T-cell (primary cell): ENCODE measurements around the gene ARL14EP. TPM values are rescaled to one million over a fixed set of nuclear protein-coding genes. Genes with fewer than 3 reads are reported as not detected.

ENCODE experiments used
- ATAC-seq, 4 experiments: fragments of 200-7000 bp in 3 of 4; fragments of 150-1000 bp in 1 of 4; cut with Tn5 transposase; replicated peaks in 1 of 4; 1 replicate in 3 of 4; 2 replicates in 1 of 4; pipeline ENCODE4 v1.10.0; 2021; ENCODE audit warnings: moderate library complexity in 3 of 4, mild to moderate bottlenecking in 2 of 4, moderate number of reproducible peaks in 1 of 4
- CTCF ChIA-PET, 2 donors: fragments of 300-600 bp; sonication (Branson Sonifier 250); formaldehyde crosslinking; loops; one replicate each; lab custom pipeline; 2022; ENCODE audit warnings: antibody characterized with exemption in 2 of 2; lab: Charles Lee
- POLR2A ChIA-PET, 2 donors: fragments of 300-600 bp; sonication (Branson Sonifier 250); formaldehyde crosslinking; loops; one replicate each; lab custom pipeline; 2022; ENCODE audit warnings: antibody characterized with exemption in 2 of 2; lab: Charles Lee
- DNase-seq, 35 experiments: peaks; one replicate each; pipeline versions ENCODE4 v3.0.0 to v3.0.0-alpha.2; 2013 to 2023
- H3K27ac ChIP-seq: one replicate; pipeline ENCODE4 v1.5.1; 2013; ENCODE audit warnings: low read length
- H3K27me3 ChIP-seq, 2 experiments: replicated peaks in 1 of 2; 1 replicate in 1 of 2; 2 replicates in 1 of 2; pipeline versions ENCODE4 v1.6.1 to v1.7.0; 2013; ENCODE audit warnings: low read length in 1 of 2, mixed read lengths in 1 of 2; ENCODE audit not compliant: control insufficient read depth in 2 of 2, insufficient read depth in 2 of 2; ENCODE audit errors: extremely low read depth in 1 of 2
- H3K36me3 ChIP-seq, 2 donors: 1 replicate in 1 of 2; 2 replicates in 1 of 2; pipeline versions ENCODE4 v1.6.1 to v1.7.0; 2013; ENCODE audit warnings: low read length in 1 of 2; ENCODE audit not compliant: control insufficient read depth in 2 of 2, insufficient read depth in 1 of 2; ENCODE audit errors: extremely low read depth in 1 of 2
- H3K4me1 ChIP-seq, 2 experiments: 1 replicate in 1 of 2; 2 replicates in 1 of 2; pipeline versions ENCODE4 v1.6.1 to v1.7.0; 2013; ENCODE audit warnings: low read length in 2 of 2, mixed read lengths in 1 of 2; ENCODE audit not compliant: insufficient read depth in 2 of 2, control insufficient read depth in 1 of 2; ENCODE audit errors: extremely low read depth in 1 of 2
- H3K4me3 ChIP-seq, 2 donors: 1 replicate in 1 of 2; 2 replicates in 1 of 2; pipeline versions ENCODE4 v1.5.1 to v1.7.0; 2013; ENCODE audit warnings: mild to moderate bottlenecking in 2 of 2, low read length in 1 of 2, moderate library complexity in 1 of 2; ENCODE audit not compliant: control insufficient read depth in 1 of 2; ENCODE audit errors: extremely low read depth in 1 of 2
- H3K9me3 ChIP-seq: 2 replicates; pipeline ENCODE4 v1.7.0; 2013
- H3K27ac Mint-ChIP-seq, 2 donors: one replicate each; pipeline ENCODE4 v1.8.0; 2020 to 2021; ENCODE audit warnings: mild to moderate bottlenecking in 2 of 2, mixed read lengths in 2 of 2
- H3K27me3 Mint-ChIP-seq, 2 donors: one replicate each; pipeline ENCODE4 v1.8.0; 2021 to 2022; ENCODE audit warnings: mixed read lengths in 2 of 2
- H3K36me3 Mint-ChIP-seq: one replicate; pipeline ENCODE4 v1.8.0; 2021; ENCODE audit warnings: mixed read lengths
- H3K4me1 Mint-ChIP-seq, 3 donors: one replicate each; pipeline ENCODE4 v1.8.0; 2020 to 2022; ENCODE audit warnings: mixed read lengths in 3 of 3, mild to moderate bottlenecking in 1 of 3
- H3K4me3 Mint-ChIP-seq, 3 donors: one replicate each; pipeline ENCODE4 v1.8.0; 2020 to 2022; ENCODE audit warnings: mild to moderate bottlenecking in 3 of 3, mixed read lengths in 3 of 3, moderate library complexity in 3 of 3
- H3K9me3 Mint-ChIP-seq, 3 donors: one replicate each; pipeline ENCODE4 v1.8.0; 2020 to 2022; ENCODE audit warnings: mixed read lengths in 3 of 3
- WGBS: methylation state at CpG from one replicate; pipeline ENCODE4 v1.1.5; 2013; ENCODE audit warnings: missing lambda C conversion rate; ENCODE audit not compliant: insufficient coverage; 5-methylcytosine and 5-hydroxymethylcytosine counted together
- total RNA-seq, 35 experiments: library from RNA in 6 of 35; stranded (reverse) in 6 of 35; fragments of 120-200 nt in 1 of 35; gene quantifications; one replicate each; pipeline versions ENCODE4 v1.2.1 to v1.2.4 and lab custom pipeline; 2013 to 2026

ARL14EP gene
- total RNA-seq, 5 donors from 2014 or later (not counting 1 experiment from before 2014, with no cell fraction given), result 29.8 to 43.8 (median 39.2) TPM

GRCh38 chr11:30285416-30286121, 37.3 kb upstream of the ARL14EP start:
- Mint-ChIP-seq H3K27ac (no peak overlapping the region), H3K36me3 (no peaks in the 10 kb centered on the region), H3K4me3 (no peak overlapping the region), H3K27me3 (peaks cover 1 to 3% of the 10 kb centered on the region in 2 donors), H3K4me1 (peaks cover 21 to 27% (median 24%) of the 10 kb centered on the region in 3 donors), H3K9me3 (no peaks in the 10 kb centered on the region)
- POLR2A ChIA-PET, result no interaction called here
- Histone ChIP-seq H3K4me3 (no peak overlapping the region), H3K36me3 (no peaks in the 10 kb centered on the region), H3K4me1 (peaks cover 11 to 14% of the 10 kb centered on the region in 2 experiments), H3K27me3 (no peaks in the 10 kb centered on the region), H3K9me3 (no peaks in the 10 kb centered on the region), H3K27ac (no peak overlapping the region)
- DNase-seq (no peak), ATAC-seq (no peak)
- WGBS, result no CpG with 5 or more reads among the region's 3 CpGs
- CTCF ChIA-PET, result no interaction called here

- no CpG with 5 or more reads among the region's 4 CpGs for WGBS
- H3K27ac ChIP-seq, result no peak overlapping the region
- H3K4me1 ChIP-seq, result no peaks in the 10 kb centered on the region
- H3K4me3 ChIP-seq, result no peak overlapping the region
- no peaks in the 10 kb centered on the region for H3K36me3 Mint-ChIP-seq
- H3K27me3 ChIP-seq, result peaks cover 0 to 2% of the 10 kb centered on the region in 2 experiments
- H3K9me3 ChIP-seq, result no peaks in the 10 kb centered on the region
- H3K9me3 Mint-ChIP-seq, result no peaks in the 10 kb centered on the region
- H3K4me1 Mint-ChIP-seq, result no peaks in the 10 kb centered on the region
- H3K27ac Mint-ChIP-seq, result no peak overlapping the region
- ChIA-PET POLR2A (interaction anchor here in 1 of 2 donors (0.6 kb wide), 1 partner anchor 57 kb away, joined by 3 read pairs; no protein-coding TSS in a partner anchor), CTCF (no interaction called here)
- H3K27me3 Mint-ChIP-seq, result peaks cover 4 to 6% of the 10 kb centered on the region in 2 donors
- H3K4me3 Mint-ChIP-seq, result no peak overlapping the region
- DNase-seq (no peak), ATAC-seq (no peak)
- H3K36me3 ChIP-seq, result no peaks in the 10 kb centered on the region
These were observed 31.6 kb upstream of the ARL14EP start for GRCh38 chr11:30291331-30291730.

- H3K4me3 Mint-ChIP-seq, result no peak overlapping the region
- no peaks in the 10 kb centered on the region for H3K36me3 Mint-ChIP-seq
- no peaks in the 10 kb centered on the region for H3K4me1 Mint-ChIP-seq
These were observed 30.4 kb upstream of the ARL14EP start for GRCh38 chr11:30292545-30292944.

GRCh38 chr11:30295178-30295885, 27.6 kb upstream of the ARL14EP start:
- H3K27me3 Mint-ChIP-seq, result peaks cover 3 to 4% of the 10 kb centered on the region in 2 donors
- Histone ChIP-seq H3K9me3 (no peaks in the 10 kb centered on the region), H3K27ac (no peak overlapping the region), H3K36me3 (no peaks in the 10 kb centered on the region), H3K4me3 (no peak overlapping the region), H3K27me3 (peaks cover 0 to 2% of the 10 kb centered on the region in 2 experiments), H3K4me1 (no peaks in the 10 kb centered on the region)
- WGBS, result 79% methylated on average over 8 of the region's 8 CpGs
- H3K27ac Mint-ChIP-seq, result no peak overlapping the region
- ATAC-seq (no peak), DNase-seq (no peak)
- ChIA-PET CTCF (no interaction called here), POLR2A (no interaction called here)
- no peaks in the 10 kb centered on the region for H3K4me1 Mint-ChIP-seq
- H3K36me3 Mint-ChIP-seq, result no peaks in the 10 kb centered on the region
- no peak overlapping the region for H3K4me3 Mint-ChIP-seq
- H3K9me3 Mint-ChIP-seq, result no peaks in the 10 kb centered on the region

More at GRCh38 chr11:30292545-30292944, 30.4 kb upstream of the ARL14EP start:
- ChIA-PET CTCF (no interaction called here), POLR2A (no interaction called here)
- 100% methylated on average over 2 of the region's 2 CpGs for WGBS
- ATAC-seq (no peak), DNase-seq (no peak)
- Histone ChIP-seq H3K27me3 (peaks cover 0 to 2% of the 10 kb centered on the region in 2 experiments), H3K27ac (no peak overlapping the region), H3K36me3 (no peaks in the 10 kb centered on the region), H3K9me3 (no peaks in the 10 kb centered on the region), H3K4me3 (no peak overlapping the region), H3K4me1 (no peaks in the 10 kb centered on the region)
- Mint-ChIP-seq H3K27me3 (peaks cover 4 to 6% of the 10 kb centered on the region in 2 donors), H3K9me3 (no peaks in the 10 kb centered on the region), H3K27ac (no peak overlapping the region)

GRCh38 chr11:30304620-30305019, 18.3 kb upstream of the ARL14EP start:
- ATAC-seq, result no peak
- Histone ChIP-seq H3K4me3 (no peak overlapping the region), H3K27ac (no peak overlapping the region), H3K9me3 (no peaks in the 10 kb centered on the region), H3K4me1 (no peaks in the 10 kb centered on the region), H3K27me3 (no peaks in the 10 kb centered on the region), H3K36me3 (no peaks in the 10 kb centered on the region)
- Mint-ChIP-seq H3K36me3 (no peaks in the 10 kb centered on the region), H3K4me1 (no peaks in the 10 kb centered on the region), H3K27ac (no peak overlapping the region), H3K4me3 (no peak overlapping the region), H3K9me3 (no peaks in the 10 kb centered on the region), H3K27me3 (peaks cover 4 to 6% of the 10 kb centered on the region in 2 donors)
- ChIA-PET POLR2A (interaction anchor here in 1 of 2 donors (0.8 kb wide), 1 partner anchor 23 kb away, joined by 4 read pairs; no protein-coding TSS in a partner anchor), CTCF (no interaction called here)
- DNase-seq, result no peak
- WGBS, result 100% methylated on average over 1 of the region's 1 CpG

- POLR2A ChIA-PET, result interaction anchor here in 1 of 2 donors (0.5 kb wide), 1 partner anchor 1068 kb away, joined by 4 read pairs; no protein-coding TSS in a partner anchor
- CTCF ChIA-PET, result no interaction called here
- 60% methylated on average over 1 of the region's 1 CpG for WGBS
- no peaks in the 10 kb centered on the region for H3K36me3 Mint-ChIP-seq
- Histone ChIP-seq H3K4me1 (no peaks in the 10 kb centered on the region), H3K9me3 (no peaks in the 10 kb centered on the region), H3K36me3 (no peaks in the 10 kb centered on the region), H3K4me3 (no peak overlapping the region), H3K27ac (no peak overlapping the region), H3K27me3 (no peaks in the 10 kb centered on the region)
- H3K4me1 Mint-ChIP-seq, result no peaks in the 10 kb centered on the region
- DNase-seq (no peak), ATAC-seq (no peak)
- no peak overlapping the region for H3K4me3 Mint-ChIP-seq
- no peak overlapping the region for H3K27ac Mint-ChIP-seq
- H3K9me3 Mint-ChIP-seq, result peaks cover 4 to 6% (median 5%) of the 10 kb centered on the region in 3 donors
- peaks cover 19 to 24% of the 10 kb centered on the region in 2 donors for H3K27me3 Mint-ChIP-seq
These were observed 12.3 kb upstream of the ARL14EP start for GRCh38 chr11:30310623-30311022.
